Right lobe of liver (tissue), 6 donors: Measurements from ENCODE around the gene ATIC. TPM values are rescaled to one million over a fixed set of nuclear protein-coding genes. Genes with fewer than 3 reads are reported as not detected.

Experiments
- ATAC-seq, 4 donors: fragments of 200-7000 bp; cut with Tn5 transposase; one replicate each; pipeline ENCODE4 v1.9.1; 2020; ENCODE audit warnings: mild to moderate bottlenecking in 4 of 4, moderate library complexity in 4 of 4
- DNase-seq, 3 donors: peaks; one replicate each; pipeline ENCODE4 v3.0.0-alpha.2; 2020
- H3K27ac ChIP-seq, 3 donors: fragments of 200-600 bp; one replicate each; pipeline ENCODE4 v1.8.0; 2022
- H3K27me3 ChIP-seq, 2 donors: fragments of 200-600 bp; one replicate each; pipeline ENCODE4 v1.8.0; 2022
- H3K36me3 ChIP-seq, 4 donors: fragments of 200-600 bp; sonication (generic) in 1 of 4; one replicate each; pipeline versions ENCODE4 v1.5.1 to v1.8.0; 2017 to 2022; ENCODE audit warnings: control low read depth in 1 of 4
- H3K4me1 ChIP-seq, 4 donors: fragments of 200-600 bp; sonication (generic) in 1 of 4; one replicate each; pipeline versions ENCODE4 v1.5.1 to v1.8.0; 2017 to 2022; ENCODE audit warnings: control low read depth in 1 of 4
- H3K4me3 ChIP-seq, 3 donors: fragments of 200-600 bp; one replicate each; pipeline ENCODE4 v1.8.0; 2022
- H3K9me3 ChIP-seq, 4 donors: fragments of 200-600 bp; sonication (generic) in 1 of 4; one replicate each; pipeline versions ENCODE4 v1.5.1 to v1.8.0; 2017 to 2022; ENCODE audit warnings: control low read depth in 1 of 4
- CTCF ChIP-seq, 4 donors: fragments of 200-600 bp in 3 of 4; fragments of 450-650 bp in 1 of 4; IDR thresholded peaks; one replicate each; pipeline versions ENCODE4 v1.5.1 to v1.8.0; 2016 to 2022; ENCODE audit warnings: antibody characterized with exemption in 4 of 4, mild to moderate bottlenecking in 2 of 4
- POLR2A ChIP-seq: fragments of 450-650 bp; IDR thresholded peaks from one replicate; pipeline ENCODE4 v1.6.1; 2017; ENCODE audit warnings: antibody characterized with exemption, mild to moderate bottlenecking
- WGBS: methylation state at CpG from one replicate; pipeline ENCODE4 v1.1.6; 2018; ENCODE audit warnings: low coverage, low lambda C conversion rate; ENCODE audit not compliant: insufficient coverage; ENCODE audit errors: missing lambda C conversion rate; 5-methylcytosine and 5-hydroxymethylcytosine counted together
- intact Hi-C, 2 donors: fragments of 100-400 bp; cut with DNase I; formaldehyde crosslinking; loops; one replicate each; pipeline versions ENCODE4 v1.11.2 to v1.14.1; 2022
- total RNA-seq, 6 experiments: library from RNA; depleted of rRNA in 2 of 6; stranded (reverse); fragments of >200 nt in 2 of 6; fragmentation: NEBNext Ultra II Directional in 3 of 6; extraction: Animal tissue kit (Norgen Biotek cat#: 25700) in 3 of 6; gene quantifications; one replicate each; pipeline versions ENCODE4 v1.1.0 to v1.2.4, GENCODE V29; 2016 to 2023
- donor health status: DM: no; HTN: yes; CAD: no.
- donor health status: DM: no; HTN: no; CAD: no.
- donor health status: DM: no; HTN: no; CAD: no.
- donor health status: DM: no; HTN: yes; CAD: no.
- donor health status: DM: no; HTN: yes; CAD: no.

Gene ATIC
- total RNA-seq, 6 experiments from 2014 or later = 38.8 to 57.3 (median 43.0) TPM

- Histone ChIP-seq H3K36me3 (peaks cover 11 to 100% (median 56%) of the 10 kb centered on the region in 4 donors), H3K4me3 (no peak overlapping the region), H3K27ac (no peak overlapping the region), H3K27me3 (no peaks in the 10 kb centered on the region), H3K9me3 (no peaks in the 10 kb centered on the region), H3K4me1 (no peaks in the 10 kb centered on the region)
- no peak for TF ChIP-seq POLR2A
- TF ChIP-seq CTCF (IDR thresholded peaks at IDR 0.05) = no peak
- WGBS = 91% methylated on average over 2 of the region's 2 CpGs
- DNase-seq (no peak), ATAC-seq (peak in 2 of 4 donors; percentile 3 to 6)
- intact Hi-C loops = no loop called here
These were observed 78.7 kb downstream of the ATIC start for GRCh38 chr2:215390550-215390913.

GRCh38 chr2:215391531-215391930 lies 79.7 kb downstream of the ATIC start:
- WGBS = 71% methylated on average over 5 of the region's 5 CpGs
- Histone ChIP-seq H3K9me3 (no peaks in the 10 kb centered on the region), H3K27ac (no peak overlapping the region), H3K27me3 (no peaks in the 10 kb centered on the region), H3K36me3 (peaks cover 11 to 100% (median 54%) of the 10 kb centered on the region in 4 donors), H3K4me1 (no peaks in the 10 kb centered on the region), H3K4me3 (no peak overlapping the region)
- TF ChIP-seq CTCF (IDR thresholded peaks at IDR 0.05) (no peak), POLR2A (no peak)
- ATAC-seq = peak in 1 of 4 donors; percentile 54
- peak in 1 of 3 donors; percentile 23 for DNase-seq
- intact Hi-C loops = no loop called here

GRCh38 chr2:215392164-215392563 lies 80.3 kb downstream of the ATIC start:
- intact Hi-C loops = no loop called here
- Histone ChIP-seq H3K9me3 (no peaks in the 10 kb centered on the region), H3K4me3 (no peak overlapping the region), H3K36me3 (peaks cover 13 to 100% (median 52%) of the 10 kb centered on the region in 4 donors), H3K4me1 (no peaks in the 10 kb centered on the region), H3K27ac (no peak overlapping the region), H3K27me3 (no peaks in the 10 kb centered on the region)
- ATAC-seq = no peak
- TF ChIP-seq POLR2A (no peak), CTCF (IDR thresholded peaks at IDR 0.05) (no peak)
- no peak for DNase-seq

- no peaks in the 10 kb centered on the region for H3K27me3 ChIP-seq
- DNase-seq = no peak
- WGBS = 93% methylated on average over 11 of the region's 12 CpGs
- no peaks in the 10 kb centered on the region for H3K4me1 ChIP-seq
- H3K9me3 ChIP-seq = no peaks in the 10 kb centered on the region
- intact Hi-C loops = no loop called here
- no peak for TF ChIP-seq CTCF (IDR thresholded peaks at IDR 0.05)
- TF ChIP-seq POLR2A = no peak
- H3K36me3 ChIP-seq = peaks cover 15 to 100% (median 49%) of the 10 kb centered on the region in 4 donors
- H3K4me3 ChIP-seq = no peak overlapping the region
- no peak overlapping the region for H3K27ac ChIP-seq
- ATAC-seq = no peak
These were observed 80.9 kb downstream of the ATIC start for GRCh38 chr2:215392687-215393270.
